CD4-positive, alpha-beta T cell (primary cell): ENCODE measurements around the gene MEGF9. TPM values are rescaled to one million over a fixed set of nuclear protein-coding genes. Genes with fewer than 3 reads are reported as not detected.

Experiments used
- ATAC-seq: fragments of 200-7000 bp; cut with Tn5 transposase; one replicate; pipeline ENCODE4 v1.10.0; 2022; ENCODE audit warnings: mild to moderate bottlenecking; ENCODE audit not compliant: poor library complexity
- CTCF ChIA-PET: fragments of 350-600 bp; sonication (Branson Sonifier 250); formaldehyde crosslinking; loops from one replicate; lab custom pipeline; 2021; ENCODE audit warnings: antibody characterized with exemption, inconsistent platforms; lab: Charles Lee
- POLR2A ChIA-PET: fragments of 350-600 bp; sonication (Branson Sonifier 250); formaldehyde crosslinking; loops from one replicate; lab custom pipeline; 2021; ENCODE audit warnings: antibody characterized with exemption, inconsistent platforms; lab: Charles Lee
- DNase-seq, 14 experiments: peaks; one replicate each; pipeline ENCODE4 v3.0.0-alpha.2; 2013 to 2020; ENCODE audit warnings: mixed read lengths in 2 of 14
- H3K27ac ChIP-seq, 2 donors: one replicate each; pipeline versions ENCODE4 v1.5.1 to v1.7.0; 2013; ENCODE audit warnings: low read length in 2 of 2, low read depth in 1 of 2, mild to moderate bottlenecking in 1 of 2
- H3K27me3 ChIP-seq, 2 experiments: 1 replicate in 1 of 2; 2 replicates in 1 of 2; pipeline versions ENCODE4 v1.6.1 to v1.7.0; 2013; ENCODE audit warnings: low read length in 2 of 2, control low read depth in 1 of 2, mild to moderate bottlenecking in 1 of 2, moderate library complexity in 1 of 2; ENCODE audit not compliant: insufficient read depth in 2 of 2, control insufficient read depth in 1 of 2
- H3K36me3 ChIP-seq: one replicate; pipeline ENCODE4 v1.6.1; 2013; ENCODE audit warnings: low read length, control low read depth; ENCODE audit not compliant: insufficient read depth
- H3K4me1 ChIP-seq: one replicate; pipeline ENCODE4 v1.6.1; 2013; ENCODE audit warnings: low read length, control low read depth; ENCODE audit not compliant: insufficient read depth
- H3K4me3 ChIP-seq: one replicate; pipeline ENCODE4 v1.5.1; 2013; ENCODE audit warnings: mild to moderate bottlenecking, low read length, moderate library complexity
- H3K9me3 ChIP-seq, 2 experiments: 1 replicate in 1 of 2; 2 replicates in 1 of 2; pipeline versions ENCODE4 v1.6.1 to v1.7.0; 2013; ENCODE audit warnings: low read length in 2 of 2, mild to moderate bottlenecking in 2 of 2, control low read depth in 1 of 2, moderate library complexity in 1 of 2; ENCODE audit not compliant: control insufficient read depth in 1 of 2, insufficient read depth in 1 of 2
- H3K27ac Mint-ChIP-seq: one replicate; pipeline ENCODE4 v1.8.0; 2020; ENCODE audit warnings: mixed read lengths
- H3K27me3 Mint-ChIP-seq: one replicate; pipeline ENCODE4 v1.8.0; 2021; ENCODE audit warnings: mixed read lengths
- H3K36me3 Mint-ChIP-seq: one replicate; pipeline ENCODE4 v1.8.0; 2021; ENCODE audit warnings: low read depth, mixed read lengths
- H3K4me1 Mint-ChIP-seq: one replicate; pipeline ENCODE4 v1.8.0; 2021; ENCODE audit warnings: low read depth, mixed read lengths
- H3K4me3 Mint-ChIP-seq: one replicate; pipeline ENCODE4 v1.8.0; 2020; ENCODE audit warnings: mild to moderate bottlenecking, mixed read lengths
- H3K9me3 Mint-ChIP-seq: one replicate; pipeline ENCODE4 v1.8.0; 2020; ENCODE audit warnings: mixed read lengths
- CTCF ChIP-seq: fragments of 200-600 bp; IDR thresholded peaks from one replicate; pipeline ENCODE4 v1.8.0; 2022; ENCODE audit warnings: antibody characterized with exemption, mild to moderate bottlenecking
- intact Hi-C, 2 experiments: fragments of 100-400 bp; cut with DNase I in 1 of 2; cut with micrococcal nuclease in 1 of 2; formaldehyde crosslinking; loops; one replicate each; pipeline versions ENCODE4 v1.15.1 to v1.9.0; 2023 to 2025; cut with DNase I, micrococcal nuclease
- total RNA-seq, 174 experiments: library from RNA in 2 of 174; stranded (reverse) in 2 of 174; gene quantifications; one replicate each; pipeline ENCODE4 v1.2.3 and lab custom pipeline; 2021 to 2026

Gene MEGF9
- total RNA-seq, 2 experiments from 2014 or later: 4.0 to 4.5 TPM

GRCh38 chr9:120758544-120758943 lies 44.3 kb upstream of the MEGF9 start:
- Mint-ChIP-seq H3K27me3 (no peaks in the 10 kb centered on the region), H3K36me3 (peaks cover 37% of the 10 kb centered on the region), H3K9me3 (no peaks in the 10 kb centered on the region), H3K4me1 (peaks cover 18% of the 10 kb centered on the region), H3K27ac (peak overlapping the region; percentile 10), H3K4me3 (no peak overlapping the region)
- Histone ChIP-seq H3K4me3 (no peak overlapping the region), H3K9me3 (no peaks in the 10 kb centered on the region), H3K36me3 (peaks cover 32% of the 10 kb centered on the region), H3K27me3 (no peaks in the 10 kb centered on the region), H3K4me1 (no peaks in the 10 kb centered on the region), H3K27ac (no peak overlapping the region)
- DNase-seq (no peak), ATAC-seq (no peak)
- TF ChIP-seq CTCF: no peak
- ChIA-PET POLR2A (interaction anchor here (1.5 kb wide), 1 partner anchor 132 kb away, joined by 3 read pairs; no protein-coding TSS in a partner anchor), CTCF (no interaction called here)
- intact Hi-C loops: loop anchor here (5.0 to 10.0 kb wide), 4 partner anchors 219 to 1234 kb away; partner anchors contain the start of gene STOM (in 1 of the 2)

- CTCF ChIA-PET: interaction anchor here (0.7 to 2.9 kb wide), 3 partner anchors 16 to 299 kb away, joined by 4 to 8 read pairs (median 5); no protein-coding TSS in a partner anchor
- no peaks in the 10 kb centered on the region for H3K27me3 ChIP-seq
- DNase-seq (no peak), ATAC-seq (no peak)
- POLR2A ChIA-PET: interaction anchor here (0.6 to 2.6 kb wide), 5 partner anchors 10 to 303 kb away, joined by 3 to 20 read pairs (median 3); partner anchors contain the start of gene FBXW2
- peak overlapping the region in 1 of 2 donors; percentile 9 for H3K27ac ChIP-seq
- H3K36me3 ChIP-seq: peaks cover 20% of the 10 kb centered on the region
- H3K9me3 ChIP-seq: no peaks in the 10 kb centered on the region
- no peak overlapping the region for H3K4me3 Mint-ChIP-seq
- H3K36me3 Mint-ChIP-seq: peaks cover 24% of the 10 kb centered on the region
- no peaks in the 10 kb centered on the region for H3K4me1 ChIP-seq
- H3K27ac Mint-ChIP-seq: peak overlapping the region; percentile 10
- no peak for TF ChIP-seq CTCF
- no peaks in the 10 kb centered on the region for H3K9me3 Mint-ChIP-seq
- H3K4me3 ChIP-seq: no peak overlapping the region
- H3K4me1 Mint-ChIP-seq: peaks cover 18% of the 10 kb centered on the region
- H3K27me3 Mint-ChIP-seq: no peaks in the 10 kb centered on the region
- intact Hi-C loops: loop anchor here (2.0 to 10.0 kb wide), 6 partner anchors 180 to 1235 kb away; partner anchors contain the start of gene STOM (in 1 of the 2)
Observed at GRCh38 chr9:120757026-120757913, 43.0 kb upstream of the MEGF9 start.

GRCh38 chr9:120756531-120756930 lies 42.3 kb upstream of the MEGF9 start:
- Histone ChIP-seq H3K27ac (no peak overlapping the region), H3K4me3 (no peak overlapping the region), H3K27me3 (no peaks in the 10 kb centered on the region), H3K36me3 (peaks cover 16% of the 10 kb centered on the region), H3K9me3 (no peaks in the 10 kb centered on the region), H3K4me1 (no peaks in the 10 kb centered on the region)
- ChIA-PET POLR2A (interaction anchor here (2.6 kb wide), 1 partner anchor 303 kb away, joined by 20 read pairs; no protein-coding TSS in a partner anchor), CTCF (interaction anchor here (0.7 to 2.9 kb wide), 10 partner anchors 17 to 564 kb away, joined by 3 to 10 read pairs (median 4); partner anchors contain the start of gene FBXW2)
- no peak for ATAC-seq
- peak overlapping the region; percentile 57 for H3K27ac Mint-ChIP-seq
- peaks cover 18% of the 10 kb centered on the region for H3K4me1 Mint-ChIP-seq
- TF ChIP-seq CTCF: no peak
- no peaks in the 10 kb centered on the region for H3K9me3 Mint-ChIP-seq
- no peaks in the 10 kb centered on the region for H3K27me3 Mint-ChIP-seq
- no peak for DNase-seq
- intact Hi-C loops: loop anchor here (1.0 to 10.0 kb wide), 11 partner anchors 180 to 1236 kb away; partner anchors contain the start of gene STOM (in 1 of the 2)
- peaks cover 20% of the 10 kb centered on the region for H3K36me3 Mint-ChIP-seq
- no peak overlapping the region for H3K4me3 Mint-ChIP-seq
